Memory B cell (primary cell): ENCODE data around the gene DPP4.
A peak's percentile ranks its signal among the peaks of the same experiment; 100 is the strongest.

Source experiments
- ATAC-seq: fragments of 150-1000 bp; cut with Tn5 transposase; 2 replicates; pipeline ENCODE4 v1.10.0; 2021; ENCODE audit warnings: low read depth, mild to moderate bottlenecking, moderate library complexity
- DNase-seq, 2 donors: peaks; one replicate each; pipeline ENCODE4 v3.0.0; 2022; ENCODE audit warnings: low spot score in 2 of 2
- H3K27ac Mint-ChIP-seq: one replicate; pipeline ENCODE4 v1.8.0; 2022; ENCODE audit warnings: mild to moderate bottlenecking, moderate library complexity, mixed read lengths
- H3K27me3 Mint-ChIP-seq: one replicate; pipeline ENCODE4 v1.8.0; 2022; ENCODE audit warnings: mixed read lengths
- H3K36me3 Mint-ChIP-seq: one replicate; pipeline ENCODE4 v1.8.0; 2022; ENCODE audit warnings: mild to moderate bottlenecking, mixed read lengths
- H3K4me1 Mint-ChIP-seq: one replicate; pipeline ENCODE4 v1.8.0; 2022; ENCODE audit warnings: mixed read lengths
- H3K4me3 Mint-ChIP-seq: one replicate; pipeline ENCODE4 v1.8.0; 2022; ENCODE audit warnings: mild to moderate bottlenecking, moderate library complexity, mixed read lengths
- H3K9me3 Mint-ChIP-seq: one replicate; pipeline ENCODE4 v1.8.0; 2022; ENCODE audit warnings: mixed read lengths

The DPP4 gene

GRCh38 chr2:162009543-162009942 is 64.5 kb downstream of the DPP4 start:
- no peak for DNase-seq
- no peaks in the 10 kb centered on the region for H3K9me3 Mint-ChIP-seq
- H3K27ac Mint-ChIP-seq, result no peak overlapping the region
- no peak overlapping the region for H3K4me3 Mint-ChIP-seq
- no peak for ATAC-seq
- no peaks in the 10 kb centered on the region for H3K36me3 Mint-ChIP-seq
- H3K4me1 Mint-ChIP-seq, result peaks cover 14% of the 10 kb centered on the region
- H3K27me3 Mint-ChIP-seq, result no peaks in the 10 kb centered on the region

- peaks cover 4% of the 10 kb centered on the region for H3K27me3 Mint-ChIP-seq
- ATAC-seq (no peak), DNase-seq (no peak)
- H3K4me1 Mint-ChIP-seq, result peaks cover 5% of the 10 kb centered on the region
- H3K4me3 Mint-ChIP-seq, result no peak overlapping the region
- no peak overlapping the region for H3K27ac Mint-ChIP-seq
- H3K9me3 Mint-ChIP-seq, result no peaks in the 10 kb centered on the region
- H3K36me3 Mint-ChIP-seq, result no peaks in the 10 kb centered on the region
These were observed 66.5 kb downstream of the DPP4 start for GRCh38 chr2:162007447-162008040.

GRCh38 chr2:162006337-162006736 is 67.7 kb downstream of the DPP4 start:
- Mint-ChIP-seq H3K9me3 (no peaks in the 10 kb centered on the region), H3K4me1 (no peaks in the 10 kb centered on the region), H3K36me3 (no peaks in the 10 kb centered on the region), H3K27ac (no peak overlapping the region), H3K27me3 (peaks cover 4% of the 10 kb centered on the region), H3K4me3 (no peak overlapping the region)
- ATAC-seq (no peak), DNase-seq (no peak)

GRCh38 chr2:162004031-162004430 is 70.0 kb downstream of the DPP4 start:
- Mint-ChIP-seq H3K9me3 (no peaks in the 10 kb centered on the region), H3K27ac (no peak overlapping the region), H3K4me3 (no peak overlapping the region), H3K27me3 (peaks cover 4% of the 10 kb centered on the region), H3K36me3 (no peaks in the 10 kb centered on the region), H3K4me1 (no peaks in the 10 kb centered on the region)
- no peak for DNase-seq
- no peak for ATAC-seq

- H3K36me3 Mint-ChIP-seq, result no peaks in the 10 kb centered on the region
- H3K4me3 Mint-ChIP-seq, result no peak overlapping the region
- H3K27me3 Mint-ChIP-seq, result peaks cover 7% of the 10 kb centered on the region
- DNase-seq (no peak), ATAC-seq (no peak)
- no peaks in the 10 kb centered on the region for H3K9me3 Mint-ChIP-seq
- no peak overlapping the region for H3K27ac Mint-ChIP-seq
- H3K4me1 Mint-ChIP-seq, result no peaks in the 10 kb centered on the region
These were observed 71.3 kb downstream of the DPP4 start for GRCh38 chr2:162002623-162003235.

- no peaks in the 10 kb centered on the region for H3K9me3 Mint-ChIP-seq
- H3K27ac Mint-ChIP-seq, result no peak overlapping the region
- no peaks in the 10 kb centered on the region for H3K4me1 Mint-ChIP-seq
- H3K27me3 Mint-ChIP-seq, result peaks cover 10% of the 10 kb centered on the region
- ATAC-seq, result no peak
- no peak overlapping the region for H3K4me3 Mint-ChIP-seq
- H3K36me3 Mint-ChIP-seq, result no peaks in the 10 kb centered on the region
- DNase-seq, result no peak
These were observed 73.6 kb downstream of the DPP4 start for GRCh38 chr2:162000431-162000830.

GRCh38 chr2:161999321-161999720 is 74.7 kb downstream of the DPP4 start:
- Mint-ChIP-seq H3K27ac (no peak overlapping the region), H3K4me3 (no peak overlapping the region), H3K9me3 (no peaks in the 10 kb centered on the region), H3K36me3 (no peaks in the 10 kb centered on the region), H3K27me3 (peaks cover 11% of the 10 kb centered on the region), H3K4me1 (peaks cover 2% of the 10 kb centered on the region)
- DNase-seq, result no peak
- no peak for ATAC-seq

GRCh38 chr2:161998857-161999256 is 75.2 kb downstream of the DPP4 start:
- no peak overlapping the region for H3K4me3 Mint-ChIP-seq
- H3K9me3 Mint-ChIP-seq, result no peaks in the 10 kb centered on the region
- ATAC-seq (no peak), DNase-seq (no peak)
- H3K27ac Mint-ChIP-seq, result no peak overlapping the region
- peaks cover 2% of the 10 kb centered on the region for H3K4me1 Mint-ChIP-seq
- H3K36me3 Mint-ChIP-seq, result no peaks in the 10 kb centered on the region
- peaks cover 9% of the 10 kb centered on the region for H3K27me3 Mint-ChIP-seq

- Mint-ChIP-seq H3K9me3 (no peaks in the 10 kb centered on the region), H3K27ac (no peak overlapping the region), H3K4me1 (peaks cover 5% of the 10 kb centered on the region), H3K27me3 (peaks cover 9% of the 10 kb centered on the region), H3K4me3 (no peak overlapping the region), H3K36me3 (no peaks in the 10 kb centered on the region)
- DNase-seq (no peak), ATAC-seq (no peak)
These were observed 76.0 kb downstream of the DPP4 start for GRCh38 chr2:161997916-161998471.

GRCh38 chr2:161995553-161996016 is 78.4 kb downstream of the DPP4 start:
- Mint-ChIP-seq H3K36me3 (no peaks in the 10 kb centered on the region), H3K27ac (no peak overlapping the region), H3K27me3 (peaks cover 9% of the 10 kb centered on the region), H3K9me3 (no peaks in the 10 kb centered on the region), H3K4me3 (no peak overlapping the region), H3K4me1 (peaks cover 10% of the 10 kb centered on the region)
- ATAC-seq, result no peak
- no peak for DNase-seq

GRCh38 chr2:161994761-161995520 is 79.1 kb downstream of the DPP4 start:
- Mint-ChIP-seq H3K4me1 (peaks cover 10% of the 10 kb centered on the region), H3K4me3 (no peak overlapping the region), H3K36me3 (no peaks in the 10 kb centered on the region), H3K9me3 (no peaks in the 10 kb centered on the region), H3K27ac (no peak overlapping the region), H3K27me3 (peaks cover 9% of the 10 kb centered on the region)
- DNase-seq, result no peak
- no peak for ATAC-seq

- Mint-ChIP-seq H3K27ac (no peak overlapping the region), H3K36me3 (no peaks in the 10 kb centered on the region), H3K27me3 (peaks cover 6% of the 10 kb centered on the region), H3K4me1 (peaks cover 10% of the 10 kb centered on the region), H3K4me3 (no peak overlapping the region), H3K9me3 (no peaks in the 10 kb centered on the region)
- peak; percentile 56 for ATAC-seq
- no peak for DNase-seq
These were observed 81.5 kb downstream of the DPP4 start for GRCh38 chr2:161992531-161992930.

GRCh38 chr2:161991991-161992390 is 82.0 kb downstream of the DPP4 start:
- H3K27me3 Mint-ChIP-seq, result peaks cover 6% of the 10 kb centered on the region
- DNase-seq (no peak), ATAC-seq (no peak)
- H3K36me3 Mint-ChIP-seq, result no peaks in the 10 kb centered on the region
- H3K4me3 Mint-ChIP-seq, result no peak overlapping the region
- H3K27ac Mint-ChIP-seq, result no peak overlapping the region
- H3K4me1 Mint-ChIP-seq, result peaks cover 10% of the 10 kb centered on the region
- H3K9me3 Mint-ChIP-seq, result no peaks in the 10 kb centered on the region

GRCh38 chr2:161990741-161991140 is 83.3 kb downstream of the DPP4 start:
- DNase-seq (no peak), ATAC-seq (no peak)
- Mint-ChIP-seq H3K9me3 (no peaks in the 10 kb centered on the region), H3K4me1 (peaks cover 10% of the 10 kb centered on the region), H3K36me3 (no peaks in the 10 kb centered on the region), H3K27ac (no peak overlapping the region), H3K4me3 (no peak overlapping the region), H3K27me3 (peaks cover 9% of the 10 kb centered on the region)
